Glomerular visceral epithelial cell (primary cell): Measurements from ENCODE around the gene NCL.
"Not testable (repeated sequence)": the region's sequence is repeated elsewhere in the genome, so short reads cannot be mapped to it uniquely, and the experiment has no call there.

Experiments
- DNase-seq: peaks from one replicate; pipeline ENCODE4 v3.0.0-alpha.2; 2016; ENCODE audit errors: extremely low spot score

NCL gene

GRCh38 chr2:231405601-231406367 is 58.5 kb downstream of the NCL start:
- peak; percentile 62 for DNase-seq

- DNase-seq = not testable (repeated sequence)
These were observed 60.1 kb downstream of the NCL start for GRCh38 chr2:231404183-231404578.
